ENCODE measurements around the gene POLH. TPM values are rescaled to one million over a fixed set of nuclear protein-coding genes. Genes with fewer than 3 reads are reported as not detected.
"Not testable (repeated sequence)": the region's sequence is repeated elsewhere in the genome, so short reads cannot be mapped to it uniquely, and the experiment has no call there.

The POLH gene
- total RNA-seq, 2 experiments from 2014 or later: 67.3 to 93.5 TPM

DNA sequence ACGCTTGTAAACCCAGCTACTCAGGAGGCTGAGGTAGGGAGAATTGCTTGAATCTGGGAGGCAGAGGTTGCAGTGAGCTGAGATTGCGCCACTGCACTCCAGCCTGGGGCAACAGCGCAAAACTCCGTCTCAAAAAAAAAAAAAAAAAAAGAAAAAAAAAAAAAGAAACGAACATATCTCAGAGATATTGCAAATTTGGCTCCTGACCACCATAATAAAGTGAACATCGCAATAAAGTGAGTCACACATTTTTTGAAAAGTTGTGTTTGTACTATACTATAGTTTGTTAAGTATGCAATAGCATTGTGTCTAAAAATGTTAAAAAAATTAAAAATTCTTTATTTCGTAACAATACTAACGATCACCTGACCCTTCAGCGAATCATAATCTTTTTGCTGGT is 82.2 kb downstream of the POLH start:
- intact Hi-C loops (cut with micrococcal nuclease; ENCODE audit: unreplicated experiment): no loop called here
- Histone ChIP-seq H3K9me2 (ENCODE audit: insufficient read depth, low read length) (no peaks in the 10 kb centered on the region), H2AFZ (ENCODE audit: low read length) (no peak overlapping the region), H3K27ac (ENCODE audit: low read depth, low read length, poor library complexity, severe bottlenecking) (no peak overlapping the region), H4K20me1 (ENCODE audit: insufficient read depth, low read length) (no peaks in the 10 kb centered on the region), H3K79me2 (ENCODE audit: insufficient read depth, low read depth, low read length) (no peaks in the 10 kb centered on the region), H3K4me3 (ENCODE audit: low read depth, low read length, poor library complexity, severe bottlenecking) (no peak overlapping the region), H3K4me1 (ENCODE audit: insufficient read depth, low read length, poor library complexity, severe bottlenecking) (no peaks in the 10 kb centered on the region), H3K9me3 (ENCODE audit: low read length) (no peaks in the 10 kb centered on the region), H3K4me2 (ENCODE audit: low read length) (no peak overlapping the region), H3K36me3 (ENCODE audit: insufficient read depth, low read length) (no peaks in the 10 kb centered on the region)
- BruUV-seq (replicated peaks): no TSS peak
- CTCF ChIA-PET (ENCODE audit: unreplicated experiment): no interaction called here
- POLR2A ChIA-PET: interaction anchor here (0.5 to 2.3 kb wide), 4 partner anchors 11 to 270 kb away, joined by 3 to 9 read pairs (median 4); partner anchors contain the start of gene GTPBP2
- no peak for DNase-seq (ENCODE audit: low spot score)
- TF ChIP-seq, protein P1, sequence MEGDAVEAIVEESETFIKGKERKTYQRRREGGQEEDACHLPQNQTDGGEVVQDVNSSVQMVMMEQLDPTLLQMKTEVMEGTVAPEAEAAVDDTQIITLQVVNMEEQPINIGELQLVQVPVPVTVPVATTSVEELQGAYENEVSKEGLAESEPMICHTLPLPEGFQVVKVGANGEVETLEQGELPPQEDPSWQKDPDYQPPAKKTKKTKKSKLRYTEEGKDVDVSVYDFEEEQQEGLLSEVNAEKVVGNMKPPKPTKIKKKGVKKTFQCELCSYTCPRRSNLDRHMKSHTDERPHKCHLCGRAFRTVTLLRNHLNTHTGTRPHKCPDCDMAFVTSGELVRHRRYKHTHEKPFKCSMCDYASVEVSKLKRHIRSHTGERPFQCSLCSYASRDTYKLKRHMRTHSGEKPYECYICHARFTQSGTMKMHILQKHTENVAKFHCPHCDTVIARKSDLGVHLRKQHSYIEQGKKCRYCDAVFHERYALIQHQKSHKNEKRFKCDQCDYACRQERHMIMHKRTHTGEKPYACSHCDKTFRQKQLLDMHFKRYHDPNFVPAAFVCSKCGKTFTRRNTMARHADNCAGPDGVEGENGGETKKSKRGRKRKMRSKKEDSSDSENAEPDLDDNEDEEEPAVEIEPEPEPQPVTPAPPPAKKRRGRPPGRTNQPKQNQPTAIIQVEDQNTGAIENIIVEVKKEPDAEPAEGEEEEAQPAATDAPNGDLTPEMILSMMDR (conservative IDR thresholded peaks at IDR 0.05; ENCODE audit: low read length): no peak
- no peak for TF ChIP-seq EZH2phosphoT487 (IDR thresholded peaks at IDR 0.05; ENCODE audit: borderline replicate concordance, low read depth, low read length)

DNA sequence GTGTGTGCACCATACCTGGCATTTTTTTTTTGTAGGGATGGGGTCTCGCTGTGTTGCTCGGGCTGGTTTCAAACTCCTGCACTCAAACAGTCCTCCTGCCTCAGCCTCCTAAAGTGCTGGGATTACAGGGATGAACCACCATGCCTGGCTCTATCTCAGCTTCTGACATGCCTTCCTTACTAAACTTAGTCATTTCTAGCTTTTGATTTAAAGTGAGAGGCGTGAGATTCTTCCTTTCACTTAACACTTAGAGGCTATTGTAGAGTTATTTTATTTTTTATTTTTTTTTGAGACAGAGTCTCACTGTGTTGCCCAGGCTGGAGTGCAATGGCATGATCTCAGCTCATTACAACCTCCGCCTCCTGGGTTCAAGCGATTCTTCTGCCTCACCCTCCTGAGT is 87.0 kb downstream of the POLH start:
- CTCF ChIA-PET (ENCODE audit: unreplicated experiment); H3K4me2 ChIP-seq (ENCODE audit: low read length); H3K36me3 ChIP-seq (ENCODE audit: insufficient read depth, low read length); DNase-seq (ENCODE audit: low spot score); H4K20me1 ChIP-seq (ENCODE audit: insufficient read depth, low read length); H3K9me2 ChIP-seq (ENCODE audit: insufficient read depth, low read length); intact Hi-C loops (cut with micrococcal nuclease; ENCODE audit: unreplicated experiment); H3K9me3 ChIP-seq (ENCODE audit: low read length); H3K4me3 ChIP-seq (ENCODE audit: low read depth, low read length, poor library complexity, severe bottlenecking); H3K27ac ChIP-seq (ENCODE audit: low read depth, low read length, poor library complexity, severe bottlenecking); H2AFZ ChIP-seq (ENCODE audit: low read length); H3K4me1 ChIP-seq (ENCODE audit: insufficient read depth, low read length, poor library complexity, severe bottlenecking); H3K79me2 ChIP-seq (ENCODE audit: insufficient read depth, low read depth, low read length); BruUV-seq (replicated peaks): not testable (repeated sequence)
- POLR2A ChIA-PET: interaction anchor here (0.6 to 1.3 kb wide), 2 partner anchors 8 to 27 kb away, joined by 3 to 4 read pairs; partner anchors contain the start of gene MAD2L1BP

Small RNA genes within 50 kb of the gene (small RNA-seq; reads per million reads assigned to genes)
- gene RF00426: not detected

Other genes with a start within 250 kb of the POLH start
- 12.8 and 15.7 TPM in 2 replicates for gene ZNF318, start 206.5 kb upstream of the POLH start, total RNA-seq (2014; rRNA removed; shearing (Covaris generic))
- gene ZNF318, start 206.5 kb upstream of the POLH start, total RNA-seq (2022): 24.4 and 24.9 TPM in 2 replicates
- 11.4 and 12.4 TPM in 2 replicates for gene ABCC10, start 148.6 kb upstream of the POLH start, total RNA-seq (2014; rRNA removed; shearing (Covaris generic))
- 31.1 and 35.3 TPM in 2 replicates for gene ABCC10, start 148.6 kb upstream of the POLH start, total RNA-seq (2022)
- not detected in 2 replicates for gene DLK2, start 120.6 kb upstream of the POLH start, total RNA-seq (2014; rRNA removed; shearing (Covaris generic))
- gene DLK2, start 120.6 kb upstream of the POLH start, total RNA-seq (2022): not detected in 2 replicates
- gene TJAP1, start 98.6 kb upstream of the POLH start, total RNA-seq (2014; rRNA removed; shearing (Covaris generic)): 16.7 and 22.0 TPM in 2 replicates
- 32.3 and 34.4 TPM in 2 replicates for gene TJAP1, start 98.6 kb upstream of the POLH start, total RNA-seq (2022)
- gene LRRC73, start 65.8 kb upstream of the POLH start, total RNA-seq (2014; rRNA removed; shearing (Covaris generic)): 0.19 TPM in 1 of 2 replicates, not detected in the other
- 0.25 and 0.52 TPM in 2 replicates for gene LRRC73, start 65.8 kb upstream of the POLH start, total RNA-seq (2022)
- gene YIPF3, start 59.3 kb upstream of the POLH start, total RNA-seq (2014; rRNA removed; shearing (Covaris generic)): 31.8 and 38.2 TPM in 2 replicates
- 41.9 and 45.5 TPM in 2 replicates for gene YIPF3, start 59.3 kb upstream of the POLH start, total RNA-seq (2022)
- 40.7 and 46.0 TPM in 2 replicates for gene POLR1C, start 59.1 kb upstream of the POLH start, total RNA-seq (2014; rRNA removed; shearing (Covaris generic))
- gene POLR1C, start 59.1 kb upstream of the POLH start, total RNA-seq (2022): 36.9 and 41.2 TPM in 2 replicates
- gene XPO5, start 147 bp upstream of the POLH start, total RNA-seq (2014; rRNA removed; shearing (Covaris generic)): 54.6 and 58.5 TPM in 2 replicates
- 72.6 and 74.9 TPM in 2 replicates for gene XPO5, start 147 bp upstream of the POLH start, total RNA-seq (2022)
- gene GTPBP2, start 53.1 kb downstream of the POLH start, total RNA-seq (2014; rRNA removed; shearing (Covaris generic)): 64.8 and 72.4 TPM in 2 replicates
- gene GTPBP2, start 53.1 kb downstream of the POLH start, total RNA-seq (2022): 86.5 and 90.0 TPM in 2 replicates
- gene MAD2L1BP, start 59.7 kb downstream of the POLH start, total RNA-seq (2014; rRNA removed; shearing (Covaris generic)): 24.0 and 30.8 TPM in 2 replicates
- gene MAD2L1BP, start 59.7 kb downstream of the POLH start, total RNA-seq (2022): 33.5 and 43.3 TPM in 2 replicates
- 0.28 TPM in 1 of 2 replicates, not detected in the other for gene RSPH9, start 68.9 kb downstream of the POLH start, total RNA-seq (2014; rRNA removed; shearing (Covaris generic))
- not detected in 2 replicates for gene RSPH9, start 68.9 kb downstream of the POLH start, total RNA-seq (2022)
- gene MRPS18A, start 111.6 kb downstream of the POLH start, total RNA-seq (2014; rRNA removed; shearing (Covaris generic)): 57.3 and 86.1 TPM in 2 replicates
- gene MRPS18A, start 111.6 kb downstream of the POLH start, total RNA-seq (2022): 54.7 and 61.6 TPM in 2 replicates
- 59.7 and 66.3 TPM in 2 replicates for gene VEGFA, start 194.0 kb downstream of the POLH start, total RNA-seq (2014; rRNA removed; shearing (Covaris generic))
- 64.5 and 88.5 TPM in 2 replicates for gene VEGFA, start 194.0 kb downstream of the POLH start, total RNA-seq (2022)

Data from OCI-LY7 (cell line).